Smooth muscle cell (in vitro differentiated cells): Measurements from ENCODE around the gene PUS7. TPM values are rescaled to one million over a fixed set of nuclear protein-coding genes. Genes with fewer than 3 reads are reported as not detected.
"Not testable (repeated sequence)": the region's sequence is repeated elsewhere in the genome, so short reads cannot be mapped to it uniquely, and the experiment has no call there.

Experiments
- DNase-seq: peaks from one replicate; lab custom pipeline; 2025; ENCODE audit not compliant: unreplicated experiment; lab: John Stamatoyannopoulos, UW
- H2AFZ ChIP-seq: fragments of 200-600 bp; sonication (generic); 2 replicates; pipeline ENCODE4 v1.6.0; 2016; ENCODE audit warnings: antibody characterized with exemption, low read depth, mild to moderate bottlenecking
- H3F3A ChIP-seq: fragments of 200-600 bp; sonication (generic); 2 replicates; pipeline ENCODE4 v1.6.0; 2017; ENCODE audit warnings: antibody characterized with exemption, low read depth
- H3K27ac ChIP-seq: fragments of 200-600 bp; sonication (generic); 2 replicates; pipeline ENCODE4 v1.5.1; 2016; ENCODE audit warnings: low read depth, mild to moderate bottlenecking
- H3K27me3 ChIP-seq: fragments of 200-600 bp; sonication (generic); 2 replicates; pipeline ENCODE4 v1.6.1; 2016; ENCODE audit warnings: low read depth, mild to moderate bottlenecking
- H3K36me3 ChIP-seq: fragments of 200-600 bp; sonication (generic); 2 replicates; pipeline ENCODE4 v1.5.1; 2016; ENCODE audit warnings: low read depth
- H3K4me1 ChIP-seq: fragments of 200-600 bp; sonication (generic); 2 replicates; pipeline ENCODE4 v1.5.1; 2016; ENCODE audit warnings: low read depth
- H3K4me2 ChIP-seq: fragments of 200-600 bp; sonication (generic); 2 replicates; pipeline ENCODE4 v1.6.0; 2016; ENCODE audit warnings: mild to moderate bottlenecking
- H3K4me3 ChIP-seq: fragments of 200-600 bp; sonication (generic); 2 replicates; pipeline ENCODE4 v1.5.1; 2016; ENCODE audit warnings: mild to moderate bottlenecking
- H3K79me2 ChIP-seq: fragments of 200-600 bp; sonication (generic); 2 replicates; pipeline ENCODE4 v1.6.0; 2016; ENCODE audit warnings: low read depth, mild to moderate bottlenecking
- H3K9ac ChIP-seq: fragments of 200-600 bp; sonication (generic); 2 replicates; pipeline ENCODE4 v1.6.0; 2016; ENCODE audit warnings: low read depth
- H3K9me3 ChIP-seq: fragments of 200-600 bp; sonication (generic); replicated peaks from 2 replicates; pipeline ENCODE4 v1.5.1; 2016; ENCODE audit warnings: low read depth
- H4K20me1 ChIP-seq: fragments of 200-600 bp; sonication (generic); 2 replicates; pipeline ENCODE4 v1.6.0; 2016; ENCODE audit warnings: low read depth
- WGBS: methylation state at CpG from one replicate; pipeline ENCODE4 v1.1.7; 2016; ENCODE audit warnings: low lambda C conversion rate; 5-methylcytosine and 5-hydroxymethylcytosine counted together
- polyA plus RNA-seq: library from polyadenylated mRNA; unstranded; fragments of >200 nt; fragmentation: Nextera tagmentation; extraction: Ambion mirVana; gene quantifications from 2 replicates; pipeline ENCODE4 v1.2.1, GENCODE V29; 2016
- total RNA-seq: library from RNA; depleted of rRNA; stranded (reverse); fragments of >200 nt; gene quantifications from 2 replicates; pipeline ENCODE4 v1.2.3, GENCODE V29; 2014
- TF ChIP-seq, protein P1 (sequence below): fragments of 200-600 bp; sonication (generic); IDR thresholded peaks from 2 replicates; pipeline ENCODE4 v1.5.1; 2017; ENCODE audit warnings: borderline replicate concordance, mild to moderate bottlenecking, antibody characterized with exemption; ENCODE audit not compliant: insufficient read depth, poor library complexity, severe bottlenecking

PUS7 gene
- total and polyA plus RNA-seq, 2 experiments from 2014 or later: 6.9 to 8.0 TPM

DNA sequence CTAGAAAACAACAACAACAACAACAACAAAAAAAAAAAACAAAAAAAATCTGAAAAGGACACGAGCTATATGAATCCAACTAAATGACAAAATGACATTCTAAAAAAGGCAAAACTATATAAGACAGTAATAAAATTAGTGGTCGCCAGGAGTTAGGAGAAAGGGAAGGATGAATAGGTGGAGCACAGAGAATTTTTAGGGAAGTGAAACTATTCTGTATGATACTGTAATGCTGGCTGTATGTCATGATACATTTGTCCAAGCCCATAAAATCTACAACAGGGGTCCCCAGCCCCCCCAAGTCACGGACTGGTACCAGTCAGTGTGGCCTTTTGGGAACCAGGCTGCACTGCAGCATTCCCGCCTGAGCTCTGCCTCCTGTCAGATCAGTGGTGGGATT, 2.8 kb upstream of the PUS7 start:
- H3K9ac ChIP-seq: no peak overlapping the region
- no peak overlapping the region for H3K4me3 ChIP-seq
- no peak overlapping the region for H2AFZ ChIP-seq
- no peaks in the 10 kb centered on the region for H3F3A ChIP-seq
- H3K79me2 ChIP-seq: peaks cover 12% of the 10 kb centered on the region
- no peaks in the 10 kb centered on the region for H3K36me3 ChIP-seq
- WGBS: 94% methylated on average over 4 of the region's 4 CpGs
- no peak overlapping the region for H3K4me2 ChIP-seq
- no peaks in the 10 kb centered on the region for H3K9me3 ChIP-seq
- DNase-seq: no peak
- H4K20me1 ChIP-seq: peaks cover 5% of the 10 kb centered on the region
- no peak overlapping the region for H3K27ac ChIP-seq
- TF ChIP-seq, protein P1, sequence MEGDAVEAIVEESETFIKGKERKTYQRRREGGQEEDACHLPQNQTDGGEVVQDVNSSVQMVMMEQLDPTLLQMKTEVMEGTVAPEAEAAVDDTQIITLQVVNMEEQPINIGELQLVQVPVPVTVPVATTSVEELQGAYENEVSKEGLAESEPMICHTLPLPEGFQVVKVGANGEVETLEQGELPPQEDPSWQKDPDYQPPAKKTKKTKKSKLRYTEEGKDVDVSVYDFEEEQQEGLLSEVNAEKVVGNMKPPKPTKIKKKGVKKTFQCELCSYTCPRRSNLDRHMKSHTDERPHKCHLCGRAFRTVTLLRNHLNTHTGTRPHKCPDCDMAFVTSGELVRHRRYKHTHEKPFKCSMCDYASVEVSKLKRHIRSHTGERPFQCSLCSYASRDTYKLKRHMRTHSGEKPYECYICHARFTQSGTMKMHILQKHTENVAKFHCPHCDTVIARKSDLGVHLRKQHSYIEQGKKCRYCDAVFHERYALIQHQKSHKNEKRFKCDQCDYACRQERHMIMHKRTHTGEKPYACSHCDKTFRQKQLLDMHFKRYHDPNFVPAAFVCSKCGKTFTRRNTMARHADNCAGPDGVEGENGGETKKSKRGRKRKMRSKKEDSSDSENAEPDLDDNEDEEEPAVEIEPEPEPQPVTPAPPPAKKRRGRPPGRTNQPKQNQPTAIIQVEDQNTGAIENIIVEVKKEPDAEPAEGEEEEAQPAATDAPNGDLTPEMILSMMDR: no peak
- peaks cover 7% of the 10 kb centered on the region for H3K4me1 ChIP-seq
- no peaks in the 10 kb centered on the region for H3K27me3 ChIP-seq

DNA sequence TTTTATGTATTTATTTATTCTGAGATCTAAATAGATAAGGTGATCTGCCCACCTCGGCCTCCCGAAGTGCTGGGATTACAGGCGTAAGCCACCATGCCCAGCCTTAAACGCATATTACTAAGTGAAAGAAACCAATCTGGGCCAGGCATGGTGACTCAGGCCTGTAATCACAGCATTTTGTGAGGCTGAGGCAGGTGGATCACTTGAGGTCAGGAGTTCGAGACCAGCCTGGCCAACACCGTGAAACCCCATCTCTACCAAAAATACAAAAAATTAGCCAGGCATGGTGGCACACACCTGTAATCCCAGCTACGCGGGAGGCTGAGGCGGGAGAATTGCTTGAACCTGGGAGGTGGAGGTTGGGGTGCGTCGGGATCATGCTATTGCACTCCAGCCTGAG, 2.4 kb upstream of the PUS7 start:
- not testable (repeated sequence) for H4K20me1 ChIP-seq, H3K4me2 ChIP-seq, H3F3A ChIP-seq, H2AFZ ChIP-seq, DNase-seq, H3K36me3 ChIP-seq, H3K9me3 ChIP-seq, H3K4me3 ChIP-seq, H3K27ac ChIP-seq, H3K9ac ChIP-seq, H3K4me1 ChIP-seq, H3K27me3 ChIP-seq
- 95% methylated on average over 11 of the region's 11 CpGs for WGBS
- peaks cover 16% of the 10 kb centered on the region for H3K79me2 ChIP-seq

DNA sequence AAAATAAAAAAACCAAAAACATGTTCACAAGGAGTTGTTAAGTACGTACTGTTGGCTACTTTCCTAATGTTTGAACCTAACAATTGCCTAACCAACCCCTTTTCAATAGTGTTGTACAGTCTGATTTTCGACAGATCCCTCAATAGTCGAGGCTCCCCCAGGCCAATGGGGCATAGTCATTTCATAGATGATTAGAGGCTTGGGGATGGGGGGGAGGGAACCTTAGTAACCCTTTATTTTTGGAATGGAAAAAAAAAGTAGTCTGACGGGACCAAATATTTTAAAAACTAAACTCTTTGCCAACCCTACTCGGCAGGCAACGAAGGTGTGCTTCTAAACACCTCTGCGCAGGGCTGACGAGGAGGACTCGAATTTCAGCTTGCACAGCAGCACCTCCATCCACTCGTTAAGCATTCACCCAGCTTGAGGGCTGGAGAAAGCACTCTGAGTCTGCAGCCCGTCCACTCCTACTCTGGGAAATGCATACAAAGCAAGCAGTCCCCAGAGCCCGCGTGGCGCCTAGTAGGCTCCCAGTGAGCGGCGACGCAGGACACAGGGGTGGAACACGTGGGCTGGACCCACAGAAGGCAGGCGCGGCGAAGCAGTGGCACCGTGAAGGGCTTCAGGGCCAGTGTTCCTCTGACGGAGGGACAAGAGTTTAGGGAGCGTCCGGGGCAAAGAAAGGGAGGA, 899 bp downstream of the PUS7 start:
- Histone ChIP-seq H4K20me1 (peaks cover 15% of the 10 kb centered on the region), H3F3A (no peaks in the 10 kb centered on the region), H3K4me3 (peak overlapping the region; percentile 79), H3K79me2 (peaks cover 37% of the 10 kb centered on the region), H3K27me3 (no peaks in the 10 kb centered on the region), H3K9ac (peak overlapping the region; percentile 18), H3K27ac (peak overlapping the region; percentile 61), H3K9me3 (no peaks in the 10 kb centered on the region), H3K4me1 (peaks cover 7% of the 10 kb centered on the region), H3K4me2 (peak overlapping the region; percentile 93), H2AFZ (peak overlapping the region; percentile 96), H3K36me3 (no peaks in the 10 kb centered on the region)
- DNase-seq: peak; percentile 63
- WGBS: 9% methylated on average over 24 of the region's 25 CpGs
- TF ChIP-seq, protein P1: no peak

DNA sequence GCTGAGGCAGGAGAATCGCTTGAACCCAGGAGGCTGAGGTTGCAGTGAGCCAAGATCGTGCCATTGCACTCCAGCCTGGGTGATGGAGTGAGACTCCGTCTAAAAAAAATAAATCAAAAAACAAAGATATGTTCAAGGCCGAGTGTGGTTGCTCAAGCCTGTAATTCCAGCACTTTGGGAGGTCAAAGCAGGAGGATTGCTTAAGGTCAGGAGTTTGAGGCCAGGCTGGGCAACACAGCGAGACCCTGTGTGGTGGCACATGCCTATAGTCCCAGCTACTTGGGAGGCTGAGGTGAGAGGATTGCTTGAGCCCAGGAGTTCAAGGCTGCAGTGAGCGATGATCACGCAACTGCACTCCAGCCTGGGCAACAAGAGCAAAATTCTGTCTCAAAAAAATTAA, 1.5 kb downstream of the PUS7 start:
- H3K36me3 ChIP-seq, H3K9ac ChIP-seq, H3K4me1 ChIP-seq, H3K27ac ChIP-seq, H3K9me3 ChIP-seq, H2AFZ ChIP-seq, DNase-seq, H3K27me3 ChIP-seq, H3F3A ChIP-seq: not testable (repeated sequence)
- Histone ChIP-seq H3K4me3 (peak overlapping the region; percentile 79), H3K79me2 (peaks cover 42% of the 10 kb centered on the region), H4K20me1 (peaks cover 15% of the 10 kb centered on the region), H3K4me2 (peak overlapping the region; percentile 93)
- WGBS: 89% methylated on average over 7 of the region's 7 CpGs
